Breast epithelium (tissue), 4 donors: ENCODE results near the gene SEMA4C. TPM values are rescaled to one million over a fixed set of nuclear protein-coding genes. Genes with fewer than 3 reads are reported as not detected.

ENCODE experiments used
- DNase-seq, 2 donors: peaks; one replicate each; pipeline ENCODE4 v3.0.0-alpha.2; 2019; ENCODE audit warnings: low spot score in 2 of 2
- H3K27ac ChIP-seq, 2 donors: fragments of 200-600 bp; sonication (generic) in 1 of 2; one replicate each; pipeline ENCODE4 v1.5.1; 2016 to 2019; ENCODE audit warnings: mild to moderate bottlenecking in 1 of 2
- H3K27me3 ChIP-seq, 2 donors: fragments of 200-600 bp; sonication (generic) in 1 of 2; one replicate each; pipeline versions ENCODE4 v1.5.1 to v1.6.0; 2017 to 2019; ENCODE audit warnings: control low read depth in 1 of 2, mild to moderate bottlenecking in 1 of 2
- H3K36me3 ChIP-seq: fragments of 200-600 bp; one replicate; pipeline ENCODE4 v1.5.1; 2019
- H3K4me1 ChIP-seq, 2 donors: fragments of 200-600 bp; sonication (generic); one replicate each; pipeline ENCODE4 v1.5.1; 2016 to 2019; ENCODE audit warnings: control low read depth in 1 of 2
- H3K4me3 ChIP-seq, 3 donors: fragments of 200-600 bp; sonication (generic); 1 replicate in 2 of 3; 2 replicates in 1 of 3; pipeline ENCODE4 v1.5.1; 2016 to 2019; ENCODE audit warnings: mild to moderate bottlenecking in 3 of 3, moderate library complexity in 2 of 3
- H3K9me3 ChIP-seq, 2 donors: fragments of 200-600 bp; sonication (generic) in 1 of 2; one replicate each; pipeline ENCODE4 v1.5.1; 2016 to 2019; ENCODE audit warnings: control low read depth in 1 of 2
- POLR2A ChIP-seq: fragments of 450-650 bp; IDR thresholded peaks from one replicate; pipeline ENCODE4 v1.6.1; 2016; ENCODE audit warnings: antibody characterized with exemption, mild to moderate bottlenecking, moderate library complexity
- POLR2AphosphoS5 ChIP-seq, 3 donors: sonication (generic); formaldehyde crosslinking; IDR thresholded peaks; one replicate each; pipeline ENCODE4 v1.6.1; 2017; ENCODE audit warnings: antibody characterized with exemption in 3 of 3
- intact Hi-C: fragments of 100-400 bp; cut with DNase I; formaldehyde crosslinking; loops from one replicate; pipeline ENCODE4 v1.15.1; 2023; ENCODE audit warnings: low total_unique reads
- total RNA-seq, 3 donors: library from RNA; depleted of rRNA; stranded (reverse); fragments of >200 nt; gene quantifications; one replicate each; pipeline ENCODE4 v1.1.0, GENCODE V29; 2016
- TF ChIP-seq, protein P1 (sequence below), 3 donors: fragments of 450-650 bp; IDR thresholded peaks; one replicate each; pipeline ENCODE4 v1.5.1; 2016 to 2017; ENCODE audit warnings: antibody characterized with exemption in 3 of 3, mild to moderate bottlenecking in 3 of 3, moderate library complexity in 3 of 3

Gene SEMA4C
- total RNA-seq, 3 donors from 2014 or later: 17.9 to 37.3 (median 31.5) TPM

DNA sequence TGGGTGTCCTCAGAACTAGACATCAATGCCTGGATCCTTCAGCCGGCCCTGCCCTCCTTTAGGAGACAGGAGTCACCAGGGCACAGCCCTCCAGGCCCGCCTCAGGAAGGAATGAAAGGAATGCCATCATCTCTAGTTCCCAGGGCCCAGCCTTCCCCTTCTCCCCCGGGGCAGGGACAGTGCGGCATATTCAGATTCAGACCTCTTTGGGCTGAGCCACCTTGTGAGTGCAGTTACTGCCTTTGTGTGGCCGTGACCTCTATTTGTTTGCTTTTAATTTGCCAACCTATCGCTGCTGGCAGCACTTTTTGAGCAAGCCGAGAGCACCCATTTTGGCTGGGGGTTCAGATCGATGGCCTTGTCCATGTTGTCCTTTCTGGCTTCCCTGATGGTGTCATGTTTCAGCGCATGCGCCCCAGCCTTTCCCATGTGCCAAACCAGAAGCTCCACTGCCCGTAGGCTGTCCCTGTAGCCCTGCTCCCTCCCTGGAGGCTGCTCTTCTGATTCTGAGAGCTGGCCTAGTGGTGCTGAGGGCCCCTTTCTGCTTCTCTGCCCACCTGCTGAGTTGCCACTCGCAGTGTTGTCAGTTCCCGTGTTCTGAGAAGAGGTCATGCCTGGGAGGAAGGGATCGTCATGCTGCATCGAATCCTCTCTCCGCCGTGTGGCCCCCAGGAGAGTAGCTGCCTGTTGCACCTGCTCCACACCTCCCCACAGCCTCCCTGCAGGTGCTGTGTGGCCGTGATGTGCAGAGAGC, 36.9 kb downstream of the SEMA4C start:
- H3K4me1 ChIP-seq: no peaks in the 10 kb centered on the region
- no peaks in the 10 kb centered on the region for H3K36me3 ChIP-seq
- H3K27ac ChIP-seq: peak overlapping the region; percentile 52
- no peak for TF ChIP-seq POLR2A
- TF ChIP-seq POLR2AphosphoS5 (IDR thresholded peaks at IDR 0.05): peak in 1 of 3 donors; percentile 13
- TF ChIP-seq, protein P1, sequence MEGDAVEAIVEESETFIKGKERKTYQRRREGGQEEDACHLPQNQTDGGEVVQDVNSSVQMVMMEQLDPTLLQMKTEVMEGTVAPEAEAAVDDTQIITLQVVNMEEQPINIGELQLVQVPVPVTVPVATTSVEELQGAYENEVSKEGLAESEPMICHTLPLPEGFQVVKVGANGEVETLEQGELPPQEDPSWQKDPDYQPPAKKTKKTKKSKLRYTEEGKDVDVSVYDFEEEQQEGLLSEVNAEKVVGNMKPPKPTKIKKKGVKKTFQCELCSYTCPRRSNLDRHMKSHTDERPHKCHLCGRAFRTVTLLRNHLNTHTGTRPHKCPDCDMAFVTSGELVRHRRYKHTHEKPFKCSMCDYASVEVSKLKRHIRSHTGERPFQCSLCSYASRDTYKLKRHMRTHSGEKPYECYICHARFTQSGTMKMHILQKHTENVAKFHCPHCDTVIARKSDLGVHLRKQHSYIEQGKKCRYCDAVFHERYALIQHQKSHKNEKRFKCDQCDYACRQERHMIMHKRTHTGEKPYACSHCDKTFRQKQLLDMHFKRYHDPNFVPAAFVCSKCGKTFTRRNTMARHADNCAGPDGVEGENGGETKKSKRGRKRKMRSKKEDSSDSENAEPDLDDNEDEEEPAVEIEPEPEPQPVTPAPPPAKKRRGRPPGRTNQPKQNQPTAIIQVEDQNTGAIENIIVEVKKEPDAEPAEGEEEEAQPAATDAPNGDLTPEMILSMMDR (IDR thresholded peaks at IDR 0.05): no peak
- no peaks in the 10 kb centered on the region for H3K27me3 ChIP-seq
- H3K4me3 ChIP-seq: no peak overlapping the region
- intact Hi-C loops: no loop called here
- no peaks in the 10 kb centered on the region for H3K9me3 ChIP-seq
- DNase-seq: peak; percentile 33 to 69

DNA sequence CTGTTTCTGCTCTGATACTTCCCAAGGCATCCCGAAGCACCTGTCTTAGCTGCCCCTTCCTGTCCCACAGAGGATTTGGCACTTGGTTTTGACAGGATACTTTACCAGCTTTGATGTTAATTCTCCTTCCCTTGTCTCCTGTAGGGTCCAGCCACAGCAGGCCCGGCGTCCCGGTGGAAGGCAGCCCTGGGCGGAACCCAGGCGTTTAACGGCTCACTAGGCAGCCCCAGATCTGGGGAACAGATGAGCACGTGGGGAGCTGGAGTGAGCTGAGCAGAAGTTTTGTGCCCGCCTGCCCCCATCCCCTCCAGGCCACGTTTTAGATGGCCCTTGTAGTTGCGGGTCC, 37.5 kb downstream of the SEMA4C start:
- DNase-seq: no peak
- peak overlapping the region; percentile 52 for H3K27ac ChIP-seq
- TF ChIP-seq POLR2A (no peak), POLR2AphosphoS5 (IDR thresholded peaks at IDR 0.05) (no peak)
- TF ChIP-seq, protein P1 (IDR thresholded peaks at IDR 0.05): no peak
- H3K27me3 ChIP-seq: no peaks in the 10 kb centered on the region
- no peaks in the 10 kb centered on the region for H3K36me3 ChIP-seq
- intact Hi-C loops: no loop called here
- no peaks in the 10 kb centered on the region for H3K4me1 ChIP-seq
- no peaks in the 10 kb centered on the region for H3K9me3 ChIP-seq
- H3K4me3 ChIP-seq: no peak overlapping the region

DNA sequence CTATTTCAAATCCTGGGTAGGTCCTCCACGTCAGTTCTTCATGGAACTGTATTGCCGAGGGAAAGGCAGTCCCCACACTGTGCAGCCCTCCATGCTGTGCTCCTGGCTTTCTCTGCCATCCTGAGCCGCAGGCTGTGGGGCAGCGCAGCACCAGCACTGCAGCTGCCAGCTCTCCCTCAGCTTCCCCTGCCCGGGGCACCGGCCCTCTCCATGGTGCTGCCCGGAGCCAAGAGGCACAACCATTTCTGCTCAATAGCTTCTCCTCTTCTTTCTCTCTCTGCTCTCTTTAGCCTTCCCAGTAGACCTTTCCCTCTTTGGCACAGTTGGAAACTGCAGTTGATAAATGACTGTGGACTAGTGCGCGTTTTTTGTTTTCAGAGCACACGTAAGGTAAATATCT, 38.2 kb downstream of the SEMA4C start:
- intact Hi-C loops: no loop called here
- TF ChIP-seq, protein P1 (IDR thresholded peaks at IDR 0.05): no peak
- TF ChIP-seq POLR2AphosphoS5 (IDR thresholded peaks at IDR 0.05): no peak
- no peak for DNase-seq
- H3K36me3 ChIP-seq: no peaks in the 10 kb centered on the region
- H3K4me3 ChIP-seq: no peak overlapping the region
- no peaks in the 10 kb centered on the region for H3K27me3 ChIP-seq
- no peaks in the 10 kb centered on the region for H3K4me1 ChIP-seq
- no peaks in the 10 kb centered on the region for H3K9me3 ChIP-seq
- H3K27ac ChIP-seq: no peak overlapping the region

DNA sequence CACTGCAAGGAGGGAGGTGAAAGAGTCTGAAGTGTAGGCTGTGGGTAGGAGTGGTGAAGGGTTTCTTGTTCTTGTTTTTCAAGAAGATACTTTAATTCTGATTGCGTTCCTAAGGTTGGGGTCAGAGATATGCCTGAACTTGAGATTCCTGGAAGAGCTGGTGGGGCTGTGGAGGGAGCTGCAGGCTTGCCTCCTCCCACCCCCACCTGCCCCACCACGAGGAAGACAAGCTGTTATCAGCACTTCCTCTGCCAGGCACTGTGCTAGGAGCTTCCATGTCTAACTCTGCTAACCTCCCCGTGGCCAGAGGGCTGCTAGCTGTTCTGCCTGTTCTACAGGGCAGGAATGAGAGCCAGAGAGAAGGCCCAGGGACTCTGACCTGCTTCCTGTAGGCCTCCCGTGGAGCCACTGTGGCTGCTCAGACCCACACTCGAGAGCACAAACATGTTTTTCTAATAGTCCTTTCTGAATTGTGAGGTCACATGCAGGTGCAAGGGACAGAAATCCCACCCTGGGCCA, 39.8 kb downstream of the SEMA4C start:
- intact Hi-C loops: no loop called here
- Histone ChIP-seq H3K27ac (no peak overlapping the region), H3K9me3 (no peaks in the 10 kb centered on the region), H3K27me3 (no peaks in the 10 kb centered on the region), H3K36me3 (no peaks in the 10 kb centered on the region), H3K4me1 (no peaks in the 10 kb centered on the region), H3K4me3 (no peak overlapping the region)
- TF ChIP-seq, protein P1 (IDR thresholded peaks at IDR 0.05): no peak
- TF ChIP-seq POLR2AphosphoS5 (IDR thresholded peaks at IDR 0.05) (no peak), POLR2A (no peak)
- DNase-seq: no peak

DNA sequence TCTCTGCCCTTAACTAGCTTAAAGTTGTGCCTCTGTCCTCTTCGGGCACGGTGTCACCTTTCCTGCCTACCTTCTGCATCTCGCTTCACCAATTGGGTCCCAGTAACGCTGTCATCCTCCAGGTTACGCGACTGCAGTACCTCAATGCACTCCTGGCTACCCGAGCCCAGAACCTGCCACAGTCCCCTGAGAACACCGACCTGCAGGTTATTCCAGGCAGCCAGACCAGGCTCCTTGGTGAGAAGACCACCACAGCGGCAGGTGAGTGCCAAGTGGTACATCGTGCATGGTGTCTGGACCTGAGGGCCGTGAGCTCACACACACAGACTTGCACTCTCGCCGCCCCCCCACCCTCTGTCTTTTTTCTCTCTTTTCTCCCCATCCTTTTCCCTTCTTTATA, 41.0 kb downstream of the SEMA4C start:
- DNase-seq: no peak
- Histone ChIP-seq H3K4me1 (no peaks in the 10 kb centered on the region), H3K4me3 (no peak overlapping the region), H3K9me3 (no peaks in the 10 kb centered on the region), H3K36me3 (no peaks in the 10 kb centered on the region), H3K27ac (no peak overlapping the region), H3K27me3 (no peaks in the 10 kb centered on the region)
- intact Hi-C loops: no loop called here
- no peak for TF ChIP-seq POLR2AphosphoS5 (IDR thresholded peaks at IDR 0.05)
- no peak for TF ChIP-seq POLR2A
- TF ChIP-seq, protein P1 (IDR thresholded peaks at IDR 0.05): no peak
